Large intestine (tissue), 12 donors: ENCODE results near the gene XKRX. TPM values are rescaled to one million over a fixed set of nuclear protein-coding genes. Genes with fewer than 3 reads are reported as not detected.
A peak's percentile ranks its signal among the peaks of the same experiment; 100 is the strongest.

Source experiments
- DNase-seq, 2 donors: peaks; one replicate each; pipeline versions ENCODE4 v3.0.0 to v3.0.0-alpha.2; 2013
- H3K27ac ChIP-seq: one replicate; pipeline ENCODE4 v1.5.1; 2013; ENCODE audit warnings: low read length
- H3K27me3 ChIP-seq: 2 replicates; pipeline ENCODE4 v1.6.1; 2013; ENCODE audit warnings: low read length; ENCODE audit not compliant: control insufficient read depth, insufficient read depth
- H3K36me3 ChIP-seq: 2 replicates; pipeline ENCODE4 v1.6.1; 2013; ENCODE audit warnings: low read length; ENCODE audit not compliant: control insufficient read depth, insufficient read depth
- H3K4me1 ChIP-seq: one replicate; pipeline ENCODE4 v1.6.1; 2013; ENCODE audit warnings: low read length; ENCODE audit not compliant: control insufficient read depth, insufficient read depth
- H3K4me3 ChIP-seq: one replicate; pipeline ENCODE4 v1.5.1; 2013; ENCODE audit warnings: low read length
- H3K9me3 ChIP-seq: one replicate; pipeline ENCODE4 v1.6.1; 2013; ENCODE audit warnings: mild to moderate bottlenecking, low read depth, low read length, moderate library complexity; ENCODE audit not compliant: control insufficient read depth
- WGBS: methylation state at CpG from one replicate; pipeline ENCODE4 v1.1.5; 2013; ENCODE audit warnings: low lambda C conversion rate; ENCODE audit not compliant: insufficient coverage; 5-methylcytosine and 5-hydroxymethylcytosine counted together
- long read RNA-seq, 11 donors: transcript quantifications; one replicate each; lab custom pipeline, GENCODE V29; 2026
- polyA plus RNA-seq: library from polyadenylated mRNA; unstranded; fragments of 120-200 nt; gene quantifications from one replicate; pipeline ENCODE4 v1.2.1, GENCODE V29; 2013

XKRX gene
- 8.8 TPM for polyA plus RNA-seq
- long read RNA-seq, donor 1: 0 reads
- long read RNA-seq, donor 2, partial matches to known transcripts: 0 of 2 reads
- long read RNA-seq, donor 2, other reads (novel, unspliced or antisense): 0 of 2 reads
- long read RNA-seq, donor 3, partial matches to known transcripts: 0 of 1 reads
- long read RNA-seq, donor 3, other reads (novel, unspliced or antisense): 0 of 1 reads
- long read RNA-seq, donor 4, partial matches to known transcripts: 0 of 2 reads
- long read RNA-seq, donor 4, other reads (novel, unspliced or antisense): 0 of 2 reads
- long read RNA-seq, donor 5: 0 reads
- long read RNA-seq, donor 6, partial matches to known transcripts: 0 of 1 reads
- long read RNA-seq, donor 6, other reads (novel, unspliced or antisense): 0 of 1 reads
- long read RNA-seq, donor 7: 0 reads
- long read RNA-seq, donor 8: 0 reads
- long read RNA-seq, donor 9: 0 reads
- long read RNA-seq, donor 10, partial matches to known transcripts: 0 of 1 reads
- long read RNA-seq, donor 10, other reads (novel, unspliced or antisense): 0 of 1 reads
- long read RNA-seq, donor 11: 0 reads

GRCh38 chrX:100928660-100929613, at the start of gene XKRX:
Gene XKRX, minus strand, starts transcription at chrX:100928917. Its CDS starts 613 bp downstream, at chrX:100928304.
- Histone ChIP-seq H3K4me3 (peak within 1 kb of the TSS; percentile 58), H3K9me3 (no peaks in the 10 kb centered on the region), H3K27ac (peak within 1 kb of the TSS; percentile 81), H3K27me3 (no peaks in the 10 kb centered on the region), H3K36me3 (no peaks in the 10 kb centered on the region), H3K4me1 (no peaks in the 10 kb centered on the region)
- peak; percentile 60 to 77 for DNase-seq
- no CpG with 5 or more reads among the region's 51 CpGs for WGBS

- no peak for DNase-seq
- Histone ChIP-seq H3K9me3 (peaks cover 2% of the 10 kb centered on the region), H3K27ac (no peak overlapping the region), H3K36me3 (no peaks in the 10 kb centered on the region), H3K4me1 (no peaks in the 10 kb centered on the region), H3K4me3 (no peak overlapping the region), H3K27me3 (no peaks in the 10 kb centered on the region)
- WGBS: no CpG with 5 or more reads among the region's 1 CpG
Observed at GRCh38 chrX:100976211-100976610, 47.5 kb upstream of the XKRX start.

DNA sequence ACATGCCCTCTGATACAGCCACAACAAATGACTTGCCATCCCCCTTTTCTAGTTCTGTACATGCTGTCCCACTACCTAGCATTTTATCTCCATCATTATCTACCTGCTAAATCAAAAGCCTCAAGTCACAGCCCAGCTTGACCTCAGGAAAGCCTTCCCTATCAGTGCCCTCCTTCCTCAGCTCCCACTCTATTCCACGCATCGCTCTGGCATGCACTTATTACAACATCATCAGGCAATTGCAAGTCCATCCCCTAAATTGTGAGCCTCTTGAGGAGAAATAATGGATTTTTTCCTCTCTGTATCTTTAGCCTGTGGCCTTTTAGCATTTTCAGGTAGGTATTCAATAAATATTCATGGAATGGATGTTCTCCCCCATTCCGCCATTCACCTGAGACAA, 46.5 kb upstream of the XKRX start:
- H3K27me3 ChIP-seq: no peaks in the 10 kb centered on the region
- no CpG with 5 or more reads among the region's 3 CpGs for WGBS
- no peak for DNase-seq
- peaks cover 2% of the 10 kb centered on the region for H3K9me3 ChIP-seq
- no peaks in the 10 kb centered on the region for H3K4me1 ChIP-seq
- no peaks in the 10 kb centered on the region for H3K36me3 ChIP-seq
- no peak overlapping the region for H3K27ac ChIP-seq
- no peak overlapping the region for H3K4me3 ChIP-seq

GRCh38 chrX:100973411-100973810, 44.7 kb upstream of the XKRX start:
- no peaks in the 10 kb centered on the region for H3K4me1 ChIP-seq
- no peaks in the 10 kb centered on the region for H3K27me3 ChIP-seq
- no peak for DNase-seq
- no peak overlapping the region for H3K27ac ChIP-seq
- H3K36me3 ChIP-seq: no peaks in the 10 kb centered on the region
- no peak overlapping the region for H3K4me3 ChIP-seq
- peaks cover 2% of the 10 kb centered on the region for H3K9me3 ChIP-seq
- WGBS: 100% methylated on average over 1 of the region's 19 CpGs

DNA sequence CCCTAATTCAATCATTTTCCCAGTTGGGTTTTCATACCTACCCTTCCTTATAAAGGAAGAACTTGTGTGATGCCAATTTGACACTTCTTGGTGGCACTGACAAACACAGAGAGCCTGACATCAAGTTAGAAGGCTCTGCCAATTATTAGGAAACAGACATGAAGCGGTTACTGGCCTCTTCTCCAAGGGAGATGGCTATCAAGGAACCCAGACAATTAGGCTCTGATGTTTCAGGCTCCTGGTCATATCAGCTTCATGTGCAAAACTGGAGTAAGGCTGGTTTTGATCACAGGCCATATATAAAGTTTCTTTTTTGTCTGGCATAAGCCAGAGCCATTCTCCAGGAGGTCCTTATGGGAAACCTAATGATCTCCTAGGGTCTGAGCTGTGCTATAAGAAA, 41.2 kb upstream of the XKRX start:
- no CpG with 5 or more reads among the region's 1 CpG for WGBS
- no peak overlapping the region for H3K4me3 ChIP-seq
- peaks cover 2% of the 10 kb centered on the region for H3K9me3 ChIP-seq

DNA sequence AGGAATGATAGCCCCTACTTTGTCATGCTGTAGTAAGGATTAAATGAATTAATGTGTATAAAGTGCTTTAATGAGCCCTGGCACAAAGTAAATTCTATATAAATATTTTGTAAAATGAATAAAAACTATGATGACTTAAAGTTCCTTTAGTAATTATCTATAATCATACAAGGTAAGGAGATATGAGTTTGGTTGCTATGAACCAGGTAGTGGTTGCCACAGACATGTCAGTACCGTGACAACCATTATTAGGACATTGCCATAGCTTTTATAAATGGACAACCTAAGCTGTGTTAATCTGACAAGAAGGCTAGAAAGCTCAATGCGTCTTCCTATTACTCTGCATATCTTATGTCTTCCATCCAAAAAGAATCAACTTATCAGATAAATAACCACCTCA, 40.7 kb upstream of the XKRX start, which contains the start of gene ARL13A:
Gene ARL13A (plus strand): TSS at position 301 of the 400 bp plus-strand sequence. CDS start 3,982 bp downstream, outside the sequence.
- no peak within 1 kb of the TSS for H3K27ac ChIP-seq
- H3K4me3 ChIP-seq: no peak within 1 kb of the TSS
- H3K36me3 ChIP-seq: no peaks in the 10 kb centered on the region
- no peaks in the 10 kb centered on the region for H3K27me3 ChIP-seq
- no CpG with 5 or more reads among the region's 2 CpGs for WGBS
- no peaks in the 10 kb centered on the region for H3K4me1 ChIP-seq
- no peak for DNase-seq
- peaks cover 2% of the 10 kb centered on the region for H3K9me3 ChIP-seq

More for the DNA sequence above, 41.2 kb upstream of the XKRX start:
- H3K27ac ChIP-seq: no peak overlapping the region
- no peaks in the 10 kb centered on the region for H3K27me3 ChIP-seq
- no peaks in the 10 kb centered on the region for H3K36me3 ChIP-seq
- no peaks in the 10 kb centered on the region for H3K4me1 ChIP-seq
- DNase-seq: no peak

DNA sequence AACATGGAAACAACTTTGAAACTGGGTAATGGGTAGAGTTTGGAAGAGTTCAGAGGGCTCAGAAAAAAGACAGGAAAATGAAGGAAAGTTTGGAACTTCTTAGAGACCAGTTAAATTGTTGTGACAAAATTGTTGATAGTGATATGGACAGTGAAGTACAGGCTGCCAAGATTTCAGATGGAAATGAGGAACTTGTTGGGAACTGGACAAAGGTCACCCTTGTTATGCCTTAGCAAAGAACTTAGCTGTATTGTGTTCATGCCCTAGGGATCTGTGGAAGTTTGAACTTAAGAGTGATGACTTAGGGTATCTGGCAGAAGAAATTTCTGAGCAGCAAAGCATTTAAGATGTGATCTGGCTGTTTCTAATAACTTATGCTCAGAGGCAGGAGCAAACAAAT, 35.6 kb upstream of the XKRX start:
- no peak overlapping the region for H3K27ac ChIP-seq
- H3K9me3 ChIP-seq: no peaks in the 10 kb centered on the region
- H3K4me3 ChIP-seq: no peak overlapping the region
- no peaks in the 10 kb centered on the region for H3K36me3 ChIP-seq
- no peaks in the 10 kb centered on the region for H3K27me3 ChIP-seq
- DNase-seq: peak in 1 of 2 donors; percentile 3
- H3K4me1 ChIP-seq: no peaks in the 10 kb centered on the region

DNA sequence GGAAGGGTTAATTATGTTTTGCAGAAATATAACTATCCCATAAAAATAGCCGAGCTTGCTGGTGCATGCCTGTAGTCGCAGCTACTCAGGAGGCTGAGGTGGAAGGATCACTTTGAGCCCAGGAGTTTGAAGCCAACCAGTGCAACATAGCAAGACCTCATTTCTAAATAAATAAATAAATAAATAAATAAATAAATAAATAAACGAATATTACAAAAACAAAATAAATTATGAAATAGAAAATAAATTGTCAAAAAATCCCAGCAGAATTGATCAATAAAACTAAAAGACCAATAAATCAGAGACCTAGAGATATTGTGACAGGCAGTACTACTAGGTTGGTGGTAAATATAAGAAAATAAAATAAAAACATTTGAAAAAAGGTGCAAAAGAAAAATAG, 34.1 kb upstream of the XKRX start:
- H3K27me3 ChIP-seq: no peaks in the 10 kb centered on the region
- H3K9me3 ChIP-seq: no peaks in the 10 kb centered on the region
- DNase-seq: no peak
- no peak overlapping the region for H3K27ac ChIP-seq
- no peaks in the 10 kb centered on the region for H3K36me3 ChIP-seq
- no peak overlapping the region for H3K4me3 ChIP-seq
- 100% methylated on average over 1 of the region's 3 CpGs for WGBS
- H3K4me1 ChIP-seq: no peaks in the 10 kb centered on the region

DNA sequence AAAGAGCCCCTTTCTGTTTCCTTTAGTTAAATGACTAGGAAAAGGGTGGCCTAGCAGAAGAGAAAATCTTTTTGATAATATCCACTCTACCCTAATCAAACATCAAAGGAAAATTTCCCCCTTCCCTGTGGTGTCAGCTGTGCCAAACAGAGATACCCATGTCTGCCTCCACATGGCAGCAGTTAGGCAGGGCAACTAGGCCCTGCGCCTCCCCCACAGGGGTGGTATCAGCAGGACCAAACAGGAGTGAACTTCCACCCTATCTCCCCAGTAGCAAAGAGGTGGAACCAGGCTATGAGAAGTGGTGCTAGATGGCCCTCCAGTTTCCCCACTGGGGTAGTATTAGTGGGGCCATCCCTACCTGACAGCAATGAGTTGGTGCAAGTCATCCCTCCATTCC, 19.8 kb upstream of the XKRX start:
- Histone ChIP-seq H3K4me3 (no peak overlapping the region), H3K9me3 (no peaks in the 10 kb centered on the region), H3K4me1 (no peaks in the 10 kb centered on the region), H3K36me3 (no peaks in the 10 kb centered on the region), H3K27me3 (no peaks in the 10 kb centered on the region), H3K27ac (no peak overlapping the region)
- WGBS: no CpG with 5 or more reads among the region's 1 CpG
- no peak for DNase-seq

- no peak overlapping the region for H3K4me3 ChIP-seq
- WGBS: no CpG with 5 or more reads among the region's 2 CpGs
- no peaks in the 10 kb centered on the region for H3K36me3 ChIP-seq
- H3K27ac ChIP-seq: no peak overlapping the region
- H3K27me3 ChIP-seq: no peaks in the 10 kb centered on the region
- H3K4me1 ChIP-seq: no peaks in the 10 kb centered on the region
- no peaks in the 10 kb centered on the region for H3K9me3 ChIP-seq
- no peak for DNase-seq
Observed at GRCh38 chrX:100946299-100946927, 17.7 kb upstream of the XKRX start.
